ENCODE measurements around the gene RTP5.
"Not testable (repeated sequence)": the region's sequence is repeated elsewhere in the genome, so short reads cannot be mapped to it uniquely, and the experiment has no call there.

RTP5 gene

GRCh38 chr2:241870611-241871537 is 1.3 kb downstream of the RTP5 start:
- DNase-seq (ENCODE audit: low read depth in 3 of 3), result no peak

GRCh38 chr2:241871538-241872312 is 2.2 kb downstream of the RTP5 start:
- no peak for DNase-seq (ENCODE audit: low read depth in 3 of 3)

- DNase-seq (ENCODE audit: low read depth in 3 of 3), result no peak
Measured at GRCh38 chr2:241872313-241872642, 2.7 kb downstream of the RTP5 start.

GRCh38 chr2:241873081-241873802 is 3.7 kb downstream of the RTP5 start:
- DNase-seq (ENCODE audit: low read depth in 3 of 3), result no peak

GRCh38 chr2:241873803-241874110 is 4.2 kb downstream of the RTP5 start:
- no peak for DNase-seq (ENCODE audit: low read depth in 3 of 3)

GRCh38 chr2:241874277-241874925 is 4.9 kb downstream of the RTP5 start:
- DNase-seq (ENCODE audit: low read depth in 3 of 3), result no peak

GRCh38 chr2:241875754-241876527 is 6.4 kb downstream of the RTP5 start:
- DNase-seq (ENCODE audit: low read depth in 3 of 3), result not testable (repeated sequence)

- no peak for DNase-seq (ENCODE audit: low read depth in 3 of 3)
Measured at GRCh38 chr2:241876528-241877196, 7.1 kb downstream of the RTP5 start.

- DNase-seq (ENCODE audit: low read depth in 3 of 3), result no peak
Measured at GRCh38 chr2:241877197-241877685, 7.7 kb downstream of the RTP5 start.

- DNase-seq (ENCODE audit: low read depth in 3 of 3), result peak; percentile 60 to 73 (median 66)
Measured at GRCh38 chr2:241877989-241878970, 8.8 kb downstream of the RTP5 start.

- no peak for DNase-seq (ENCODE audit: low read depth in 3 of 3)
Measured at GRCh38 chr2:241879326-241879725, 9.8 kb downstream of the RTP5 start.

- no peak for DNase-seq (ENCODE audit: low read depth in 3 of 3)
Measured at GRCh38 chr2:241880311-241881073, 11.0 kb downstream of the RTP5 start.

- DNase-seq (ENCODE audit: low read depth in 3 of 3), result peak; percentile 34 to 69 (median 57)
Measured at GRCh38 chr2:241882091-241882625, 12.6 kb downstream of the RTP5 start.

- no peak for DNase-seq (ENCODE audit: low read depth in 3 of 3)
Measured at GRCh38 chr2:241884951-241885290, 15.4 kb downstream of the RTP5 start.

- DNase-seq (ENCODE audit: low read depth in 3 of 3), result no peak
Measured at GRCh38 chr2:241885291-241885945, 15.9 kb downstream of the RTP5 start.

GRCh38 chr2:241885946-241886643 is 16.6 kb downstream of the RTP5 start:
- no peak for DNase-seq (ENCODE audit: low read depth in 3 of 3)

- DNase-seq (ENCODE audit: low read depth in 3 of 3), result no peak
Measured at GRCh38 chr2:241886840-241887447, 17.4 kb downstream of the RTP5 start.
